Tibial artery (tissue), 4 donors: ENCODE results near the gene SPATA20.

Experiments
- DNase-seq, 2 donors: peaks; one replicate each; pipeline ENCODE4 v3.0.0-alpha.2; 2019
- H3K27ac ChIP-seq, 2 donors: fragments of 200-600 bp; sonication (generic) in 1 of 2; 1 replicate in 1 of 2; 2 replicates in 1 of 2; pipeline ENCODE4 v1.5.1; 2018 to 2019; ENCODE audit warnings: mild to moderate bottlenecking in 1 of 2
- H3K27me3 ChIP-seq, 2 donors: fragments of 200-600 bp; sonication (generic) in 1 of 2; one replicate each; pipeline versions ENCODE4 v1.5.1 to v1.6.0; 2016 to 2019
- H3K36me3 ChIP-seq, 3 donors: fragments of 200-600 bp; sonication (generic) in 2 of 3; one replicate each; pipeline ENCODE4 v1.5.1; 2016 to 2019; ENCODE audit warnings: mild to moderate bottlenecking in 2 of 3
- H3K4me1 ChIP-seq, 4 donors: fragments of 200-600 bp; sonication (generic) in 2 of 4; 1 replicate in 3 of 4; 2 replicates in 1 of 4; pipeline ENCODE4 v1.5.1; 2016 to 2019
- H3K4me3 ChIP-seq, 2 donors: fragments of 200-600 bp; sonication (generic) in 1 of 2; 1 replicate in 1 of 2; 2 replicates in 1 of 2; pipeline ENCODE4 v1.5.1; 2018 to 2019; ENCODE audit warnings: mild to moderate bottlenecking in 2 of 2
- H3K9me3 ChIP-seq, 3 donors: fragments of 200-600 bp; sonication (generic) in 1 of 3; one replicate each; pipeline ENCODE4 v1.5.1; 2016 to 2019
- CTCF ChIP-seq, 2 experiments: fragments of 200-600 bp in 1 of 2; fragments of 450-650 bp in 1 of 2; IDR thresholded peaks; one replicate each; pipeline ENCODE4 v1.5.1; 2017 to 2019; ENCODE audit warnings: antibody characterized with exemption in 2 of 2, mild to moderate bottlenecking in 1 of 2, moderate library complexity in 1 of 2
- intact Hi-C: fragments of 100-400 bp; cut with DNase I; formaldehyde crosslinking; loops from one replicate; pipeline ENCODE4 v1.15.0; 2023; ENCODE audit warnings: low total_unique reads

The SPATA20 gene

GRCh38 chr17:50551433-50551815 is 4.5 kb downstream of the SPATA20 start:
- Histone ChIP-seq H3K36me3 (peaks cover 8 to 64% (median 37%) of the 10 kb centered on the region in 3 donors), H3K4me1 (peaks cover 0 to 17% (median 10%) of the 10 kb centered on the region in 4 donors), H3K4me3 (no peak overlapping the region), H3K27ac (no peak overlapping the region), H3K9me3 (no peaks in the 10 kb centered on the region), H3K27me3 (peaks cover 0 to 4% of the 10 kb centered on the region in 2 donors)
- no peak for TF ChIP-seq CTCF (IDR thresholded peaks at IDR 0.05)
- intact Hi-C loops, result loop anchor here (5.0 kb wide), 1 partner anchor 136 kb away; no protein-coding TSS in a partner anchor
- DNase-seq, result no peak

GRCh38 chr17:50551884-50552283 is 4.9 kb downstream of the SPATA20 start:
- Histone ChIP-seq H3K27ac (no peak overlapping the region), H3K27me3 (peaks cover 0 to 6% of the 10 kb centered on the region in 2 donors), H3K36me3 (peaks cover 8 to 66% (median 37%) of the 10 kb centered on the region in 3 donors), H3K9me3 (no peaks in the 10 kb centered on the region), H3K4me3 (no peak overlapping the region), H3K4me1 (peaks cover 0 to 12% (median 8%) of the 10 kb centered on the region in 4 donors)
- intact Hi-C loops, result loop anchor here (5.0 kb wide), 1 partner anchor 135 kb away; no protein-coding TSS in a partner anchor
- no peak for TF ChIP-seq CTCF (IDR thresholded peaks at IDR 0.05)
- no peak for DNase-seq

DNA sequence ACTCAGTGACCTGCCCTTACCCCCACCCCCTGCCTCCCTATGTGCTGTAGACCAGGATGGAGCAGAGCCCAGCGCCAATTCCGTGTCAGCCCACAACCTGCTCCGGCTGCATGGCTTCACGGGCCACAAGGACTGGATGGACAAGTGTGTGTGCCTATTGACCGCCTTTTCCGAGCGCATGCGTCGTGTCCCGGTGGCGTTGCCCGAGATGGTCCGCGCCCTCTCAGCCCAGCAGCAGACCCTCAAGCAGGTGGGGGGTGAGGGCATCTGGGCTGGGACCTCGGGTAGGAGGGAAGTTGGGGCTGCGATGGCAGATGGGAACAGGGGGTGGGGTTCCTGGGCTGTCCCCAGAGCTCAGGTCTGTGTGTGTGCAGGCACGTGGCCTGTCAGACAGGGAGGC is 7.2 kb downstream of the SPATA20 start:
- Histone ChIP-seq H3K4me3 (no peak overlapping the region), H3K9me3 (no peaks in the 10 kb centered on the region), H3K4me1 (peaks cover 0 to 10% (median 6%) of the 10 kb centered on the region in 4 donors), H3K36me3 (peaks cover 8 to 54% (median 29%) of the 10 kb centered on the region in 3 donors), H3K27ac (no peak overlapping the region), H3K27me3 (peaks cover 0 to 26% of the 10 kb centered on the region in 2 donors)
- TF ChIP-seq CTCF (IDR thresholded peaks at IDR 0.05), result no peak
- intact Hi-C loops, result loop anchor here (5.0 kb wide), 1 partner anchor 133 kb away; no protein-coding TSS in a partner anchor
- DNase-seq, result no peak

DNA sequence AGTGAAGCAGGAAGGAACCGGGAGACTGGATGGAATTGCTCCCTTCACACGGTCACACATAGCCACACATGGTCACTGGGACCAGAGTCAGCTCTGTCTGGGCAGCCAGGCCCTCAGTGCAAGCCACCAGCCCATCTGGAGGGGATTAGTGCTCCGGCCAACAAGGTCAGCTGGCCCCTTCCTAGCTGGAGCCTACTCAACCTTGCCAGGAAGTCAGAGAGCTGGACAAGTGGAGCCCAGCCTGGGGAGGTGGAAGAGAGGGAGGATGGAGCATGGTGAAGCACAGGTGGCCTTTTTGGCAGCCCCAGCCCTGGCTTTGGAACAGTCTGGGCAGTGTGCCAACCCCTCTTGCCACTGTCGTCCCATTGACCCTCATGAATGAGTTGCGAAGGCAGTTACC is 9.8 kb downstream of the SPATA20 start:
- peaks cover 8 to 52% of the 10 kb centered on the region in 2 donors for H3K27me3 ChIP-seq
- intact Hi-C loops, result no loop called here
- no peak for TF ChIP-seq CTCF (IDR thresholded peaks at IDR 0.05)
- no peak overlapping the region for H3K4me3 ChIP-seq
- no peak overlapping the region for H3K27ac ChIP-seq
- peaks cover 8 to 28% (median 12%) of the 10 kb centered on the region in 3 donors for H3K36me3 ChIP-seq
- H3K9me3 ChIP-seq, result no peaks in the 10 kb centered on the region
- DNase-seq, result no peak
- H3K4me1 ChIP-seq, result peaks cover 10 to 36% (median 32%) of the 10 kb centered on the region in 4 donors

DNA sequence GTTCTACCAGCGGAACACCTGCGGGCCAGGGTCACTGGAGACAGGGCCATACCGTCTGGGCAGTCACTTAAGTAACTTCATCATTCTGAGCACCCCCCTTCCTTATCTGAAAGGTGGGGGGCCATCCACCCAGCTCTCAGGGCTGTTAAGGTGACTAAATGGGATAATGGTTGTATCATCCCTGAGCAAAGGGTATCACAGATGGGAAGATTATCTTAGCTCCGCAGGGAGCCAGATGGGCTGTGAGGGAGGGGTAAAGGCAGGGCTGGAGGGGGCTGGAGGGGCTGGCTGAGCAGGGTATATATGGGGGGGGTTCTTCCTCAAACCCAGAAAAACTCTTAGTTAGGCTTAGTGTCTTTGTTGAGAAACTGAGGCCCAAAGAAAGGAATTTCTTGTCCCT is 10.7 kb downstream of the SPATA20 start:
- Histone ChIP-seq H3K4me3 (no peak overlapping the region), H3K36me3 (peaks cover 8 to 25% (median 11%) of the 10 kb centered on the region in 3 donors), H3K9me3 (no peaks in the 10 kb centered on the region), H3K27me3 (peaks cover 11 to 60% of the 10 kb centered on the region in 2 donors), H3K27ac (no peak overlapping the region), H3K4me1 (peaks cover 10 to 45% (median 37%) of the 10 kb centered on the region in 4 donors)
- DNase-seq, result no peak
- no peak for TF ChIP-seq CTCF (IDR thresholded peaks at IDR 0.05)
- intact Hi-C loops, result no loop called here
